Measurements from ENCODE around the gene S100A9. TPM values are rescaled to one million over a fixed set of nuclear protein-coding genes. Genes with fewer than 3 reads are reported as not detected.

Gene S100A9
- total and polyA plus RNA-seq, 2 experiments from 2014 or later = not detected

GRCh38 chr1:153403421-153404085 is 45.9 kb downstream of the S100A9 start:
- peaks cover 13% of the 10 kb centered on the region for H3K4me1 Mint-ChIP-seq
- H3K79me2 ChIP-seq (replicated peaks; ENCODE audit: insufficient read depth) = no peaks in the 10 kb centered on the region
- H3K27me3 Mint-ChIP-seq (ENCODE audit: insufficient read depth, low read depth, poor library complexity) = peaks cover 21% of the 10 kb centered on the region
- H3K4me3 ChIP-seq = no peak overlapping the region
- ATAC-seq (no peak), DNase-seq (ENCODE audit: low spot score) (no peak)
- H3K36me3 ChIP-seq (ENCODE audit: insufficient read depth) = no peaks in the 10 kb centered on the region
- peaks cover 9% of the 10 kb centered on the region; the same call in 1 of the 2 replicates for H3K27me3 ChIP-seq (ENCODE audit: insufficient read depth)
- no peak overlapping the region for H3K27ac ChIP-seq (ENCODE audit: low read depth)
- H4K20me1 ChIP-seq (replicated peaks; ENCODE audit: insufficient read depth) = no peaks in the 10 kb centered on the region
- peaks cover 2% of the 10 kb centered on the region for H3K36me3 Mint-ChIP-seq (ENCODE audit: low read depth)
- no peak overlapping the region for H3K4me3 Mint-ChIP-seq
- no peak overlapping the region for H3K4me2 ChIP-seq
- H3F3A ChIP-seq (replicated peaks; ENCODE audit: low read depth) = no peaks in the 10 kb centered on the region
- H3K9me3 Mint-ChIP-seq = peaks cover 7% of the 10 kb centered on the region
- no peak overlapping the region for H2AFZ ChIP-seq
- no peaks in the 10 kb centered on the region for H3K4me1 ChIP-seq (ENCODE audit: insufficient read depth)
- H3K9me2 ChIP-seq (ENCODE audit: insufficient read depth) = 0 out of 2 replicates have a peak, but pooled peaks cover 3% of the 10 kb centered on the region
- H3K27ac Mint-ChIP-seq = no peak overlapping the region
- TF ChIP-seq CREB1 (CRISPR knock-in tag; IDR thresholded peaks at IDR 0.05; ENCODE audit: low read depth) = no peak
- no peak for TF ChIP-seq ETS1 (IDR thresholded peaks at IDR 0.05)
- no peak for TF ChIP-seq POLR2AphosphoS5 (IDR thresholded peaks at IDR 0.05; ENCODE audit: low read depth)
- TF ChIP-seq NANOG (IDR thresholded peaks at IDR 0.05; ENCODE audit: borderline replicate concordance) = no peak
- TF ChIP-seq STAT1 (IDR thresholded peaks at IDR 0.05; ENCODE audit: unreplicated experiment) = no peak
- TF ChIP-seq EZH2phosphoT487 (IDR thresholded peaks at IDR 0.05; ENCODE audit: unreplicated experiment) = no peak
- no peak for TF ChIP-seq ZNF331 (CRISPR knock-in tag; IDR thresholded peaks at IDR 0.05; ENCODE audit: low read depth)
- no peak for TF ChIP-seq REST (IDR thresholded peaks at IDR 0.05; ENCODE audit: unreplicated experiment)
- TF ChIP-seq JUNB (IDR thresholded peaks at IDR 0.05; ENCODE audit: unreplicated experiment) = no peak
- no peak for TF ChIP-seq ZNF114 (CRISPR knock-in tag; IDR thresholded peaks at IDR 0.05)
- TF ChIP-seq CTCF (conservative IDR thresholded peaks at IDR 0.05; ENCODE audit: low read depth in 2 of 2) = no peak
- TF ChIP-seq ZNF462 (CRISPR knock-in tag; IDR thresholded peaks at IDR 0.05) = no peak
- no peak for TF ChIP-seq EZH2 (IDR thresholded peaks at IDR 0.05; ENCODE audit: low read depth, unreplicated experiment)
